Fibroblast of peridontal ligament (primary cell): ENCODE results near the gene NRTN.
"Not testable (repeated sequence)": the region's sequence is repeated elsewhere in the genome, so short reads cannot be mapped to it uniquely, and the experiment has no call there.

Source experiments
- DNase-seq: peaks from one replicate; pipeline ENCODE4 v3.0.0-alpha.2; 2010; ENCODE audit errors: extremely low read depth

NRTN gene

GRCh38 chr19:5837761-5838352, 33.0 kb downstream of the NRTN start:
- DNase-seq = no peak

GRCh38 chr19:5838353-5839064, 33.6 kb downstream of the NRTN start:
- no peak for DNase-seq

GRCh38 chr19:5839065-5840017, 34.5 kb downstream of the NRTN start, which contains the start of gene FUT6:
Gene FUT6, minus strand, starts transcription at chr19:5839702. Its CDS starts 7,135 bp downstream, at chr19:5832567.
- no peak for DNase-seq

- not testable (repeated sequence) for DNase-seq
Measured at GRCh38 chr19:5841735-5842111, 36.9 kb downstream of the NRTN start.

DNA sequence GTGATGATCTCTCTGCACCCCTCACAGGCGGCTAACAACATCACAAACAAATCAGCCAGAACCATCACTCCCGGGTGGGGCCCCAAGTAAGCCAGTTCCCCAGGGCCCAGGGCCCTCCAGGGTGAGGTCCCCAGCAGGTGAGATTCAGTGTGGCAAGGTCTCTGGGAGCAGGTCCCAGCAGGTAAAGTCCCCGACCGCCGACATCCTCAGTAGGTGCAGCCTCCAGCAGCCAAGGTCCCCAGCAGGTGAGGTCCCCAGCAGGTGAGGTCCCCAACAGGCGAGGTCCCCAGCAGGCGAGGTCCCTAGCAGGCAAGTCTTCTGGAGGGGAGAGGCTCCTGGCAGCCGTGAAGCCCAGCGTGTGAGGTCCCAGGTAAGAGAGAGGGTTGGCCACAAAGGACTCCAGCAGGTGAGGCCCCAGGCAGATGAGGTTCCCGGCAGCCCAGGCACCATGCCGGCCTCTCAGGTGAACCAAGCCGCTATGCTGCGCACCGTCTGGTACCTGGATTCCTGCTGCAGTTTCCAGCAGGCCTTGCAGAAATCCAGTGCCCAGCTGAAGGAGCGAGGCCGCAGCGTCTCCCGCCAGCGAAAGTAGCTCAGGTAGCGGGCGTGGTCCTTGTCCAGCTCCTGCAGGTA, 38.5 kb downstream of the NRTN start:
- DNase-seq = no peak

DNA sequence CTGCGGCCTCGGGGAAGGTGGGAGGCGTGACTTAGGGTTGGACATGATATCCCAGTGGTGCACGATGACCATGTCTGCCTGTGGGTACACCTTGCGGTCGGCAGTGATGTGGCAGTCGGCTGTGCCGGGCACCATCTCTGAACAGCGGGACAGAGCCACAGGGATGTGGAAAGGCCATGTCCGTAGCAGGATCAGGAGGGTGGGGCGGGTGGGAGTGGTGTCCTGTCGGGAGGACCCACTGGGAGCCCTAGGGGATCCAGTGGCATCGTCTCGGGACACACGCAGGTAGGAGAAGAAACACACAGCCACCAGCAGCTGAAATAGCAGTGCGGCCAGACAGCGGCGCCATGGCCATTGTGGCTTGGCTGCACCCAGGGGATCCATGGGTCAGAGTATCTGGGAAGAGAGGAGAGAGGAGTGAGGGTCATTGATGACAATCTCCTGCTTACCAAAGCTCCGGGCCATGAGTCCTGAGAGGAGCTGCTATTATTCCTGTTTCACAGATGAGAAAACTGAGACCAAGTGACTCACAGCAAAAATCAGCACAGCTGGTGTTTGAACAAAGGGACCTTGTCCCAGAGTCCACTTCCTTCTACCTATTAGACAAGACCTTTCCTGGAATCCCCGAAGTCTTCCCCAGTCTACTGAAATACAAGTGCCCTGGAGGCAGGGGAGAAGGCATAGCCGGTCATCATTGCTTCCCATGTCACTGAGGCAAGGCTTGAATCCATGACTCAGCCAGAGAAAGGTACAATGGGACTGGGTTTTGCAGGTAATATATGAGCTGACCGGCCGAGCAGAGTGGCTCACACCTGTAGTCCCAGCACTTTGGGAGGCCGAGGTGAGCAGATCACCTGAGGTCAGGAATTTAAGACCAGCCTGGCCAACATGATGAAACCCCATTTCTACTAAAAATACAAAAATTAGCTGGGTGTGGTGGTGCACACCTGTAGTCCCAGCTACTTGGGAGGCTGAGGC, 39.9 kb downstream of the NRTN start:
- DNase-seq = no peak

DNA sequence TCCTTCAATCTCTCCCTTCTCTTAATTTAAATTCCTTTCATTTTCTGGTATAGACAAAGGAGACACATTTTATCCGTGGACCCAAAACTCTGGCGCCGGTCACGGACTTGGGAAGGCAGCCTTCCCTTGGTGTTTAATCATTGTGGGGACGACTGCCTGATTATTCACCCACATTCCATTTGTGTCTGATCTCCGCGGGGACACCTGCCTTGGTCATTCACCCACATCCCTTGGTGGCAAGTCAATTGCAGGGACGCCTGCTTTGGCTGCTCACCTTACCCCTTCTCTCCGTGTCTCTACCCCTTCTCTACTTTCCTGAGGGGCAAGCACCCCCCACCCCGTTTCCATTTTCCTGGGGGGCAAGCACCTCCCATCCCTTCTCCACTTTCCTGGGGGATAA, 43.0 kb downstream of the NRTN start:
- not testable (repeated sequence) for DNase-seq

- DNase-seq = not testable (repeated sequence)
Measured at GRCh38 chr19:5848621-5849020, 43.8 kb downstream of the NRTN start.

GRCh38 chr19:5850189-5850588, 45.3 kb downstream of the NRTN start:
- DNase-seq = no peak

DNA sequence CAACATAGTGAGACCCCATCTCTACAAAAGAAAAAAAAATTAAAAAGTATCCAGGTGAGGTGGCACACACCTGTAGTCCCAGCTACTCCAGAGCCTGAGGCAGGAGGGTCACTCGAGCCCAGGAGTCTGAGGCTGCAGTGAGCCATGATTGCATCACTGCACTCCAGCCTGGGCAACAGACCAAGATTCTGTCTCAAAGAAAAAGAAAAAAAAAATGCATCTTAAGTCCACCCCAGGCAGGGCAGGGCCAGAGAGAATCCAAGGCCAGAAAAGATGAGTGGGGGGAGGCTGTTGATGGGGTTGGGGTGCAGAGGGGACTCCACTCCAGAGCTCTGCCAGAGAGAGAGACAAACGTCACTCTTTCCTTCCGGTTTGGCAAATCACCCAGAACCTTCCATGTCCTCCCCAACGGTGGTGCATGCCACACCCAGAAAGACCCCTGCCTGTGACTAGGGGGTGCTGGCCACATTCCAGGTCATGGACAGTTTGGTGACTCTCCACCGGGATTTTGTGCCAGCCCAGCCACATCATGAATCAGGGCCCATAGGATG, 46.0 kb downstream of the NRTN start:
- peak; percentile 67 for DNase-seq

DNA sequence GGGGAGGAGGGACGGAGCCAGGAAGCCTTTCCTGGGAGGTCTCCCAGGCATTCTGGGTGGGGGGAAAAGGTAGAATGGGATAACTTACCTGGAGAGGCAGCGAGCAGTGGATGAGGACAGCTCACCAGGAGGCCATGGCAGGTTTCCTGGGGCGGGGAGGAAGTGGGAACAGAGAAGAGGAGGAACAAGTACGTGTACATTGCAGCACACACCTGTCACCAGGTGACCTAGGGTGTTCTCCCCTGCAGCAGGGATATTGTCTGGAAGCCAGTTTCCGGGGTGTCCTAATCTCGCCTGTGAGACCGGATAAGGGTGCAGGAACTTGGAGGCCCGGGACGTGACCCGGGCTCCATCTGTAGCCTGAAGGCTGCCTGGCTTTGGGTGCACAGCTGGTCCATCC, 46.4 kb downstream of the NRTN start, which contains the start of gene FUT3:
Gene FUT3, minus strand, starts transcription at position 148 of the 400 bp plus-strand sequence.
- no peak for DNase-seq

DNA sequence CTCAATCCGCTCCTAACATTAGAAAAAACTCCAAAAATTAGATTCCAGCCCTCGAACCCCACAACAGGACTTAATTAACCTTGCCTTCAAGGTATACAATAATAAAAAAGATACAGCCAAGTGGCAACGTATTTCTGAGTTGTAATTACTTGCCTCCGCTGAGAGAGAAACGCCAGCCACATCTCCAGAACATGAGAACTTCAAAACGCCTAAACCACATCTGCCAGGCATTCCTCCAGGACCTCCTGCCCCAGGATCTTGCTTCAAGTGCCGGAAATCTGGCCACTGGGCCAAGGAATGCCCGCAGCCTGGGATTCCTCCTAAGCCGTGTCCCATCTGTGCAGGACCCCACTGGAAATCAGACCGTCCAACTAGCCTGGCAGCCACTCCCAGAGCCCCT, 49.3 kb downstream of the NRTN start:
- DNase-seq = peak; percentile 55

GRCh38 chr19:5855151-5855550, 50.3 kb downstream of the NRTN start:
- not testable (repeated sequence) for DNase-seq

DNA sequence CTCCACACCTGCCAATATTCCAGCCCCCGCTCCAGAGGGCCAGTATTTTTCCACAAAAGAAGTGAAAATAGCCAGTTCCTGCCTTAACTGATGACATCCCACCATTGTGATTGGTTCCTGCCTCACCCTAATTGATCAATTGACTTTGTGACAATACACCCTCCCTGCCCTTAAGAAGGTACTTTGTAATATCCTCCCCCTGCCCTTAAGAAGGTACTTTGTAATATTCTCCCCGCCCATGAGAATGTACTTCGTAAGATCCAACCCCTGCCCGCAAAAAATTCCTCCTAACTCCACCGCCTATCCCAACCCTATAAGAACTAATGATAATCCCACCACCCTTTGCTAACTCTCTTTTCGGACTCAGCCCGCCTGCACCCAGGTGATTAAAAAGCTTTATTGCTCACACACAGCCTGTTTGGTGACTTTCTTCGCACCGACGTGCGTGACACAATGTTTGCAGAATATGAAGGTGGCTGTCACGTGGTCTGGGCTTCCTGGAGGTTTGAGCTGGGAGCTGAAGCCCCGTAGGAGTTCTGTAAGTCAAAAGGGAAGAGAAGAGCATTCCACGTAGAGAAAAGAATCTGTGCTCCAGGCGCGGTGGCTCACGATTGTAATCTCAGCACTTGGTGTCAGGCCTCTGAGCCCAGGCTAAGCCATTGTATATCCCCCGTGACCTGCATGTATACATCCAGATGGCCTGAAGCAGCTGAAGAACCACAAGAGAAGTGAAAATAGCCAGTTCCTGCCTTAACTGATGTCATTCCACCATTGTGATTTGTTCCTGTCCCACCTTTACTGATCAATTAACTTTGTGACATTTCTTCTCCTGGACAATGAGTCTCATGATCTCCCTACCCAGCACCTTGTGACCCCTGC, 52.6 kb downstream of the NRTN start:
- DNase-seq = no peak

GRCh38 chr19:5863030-5863665, 58.3 kb downstream of the NRTN start:
- no peak for DNase-seq

DNA sequence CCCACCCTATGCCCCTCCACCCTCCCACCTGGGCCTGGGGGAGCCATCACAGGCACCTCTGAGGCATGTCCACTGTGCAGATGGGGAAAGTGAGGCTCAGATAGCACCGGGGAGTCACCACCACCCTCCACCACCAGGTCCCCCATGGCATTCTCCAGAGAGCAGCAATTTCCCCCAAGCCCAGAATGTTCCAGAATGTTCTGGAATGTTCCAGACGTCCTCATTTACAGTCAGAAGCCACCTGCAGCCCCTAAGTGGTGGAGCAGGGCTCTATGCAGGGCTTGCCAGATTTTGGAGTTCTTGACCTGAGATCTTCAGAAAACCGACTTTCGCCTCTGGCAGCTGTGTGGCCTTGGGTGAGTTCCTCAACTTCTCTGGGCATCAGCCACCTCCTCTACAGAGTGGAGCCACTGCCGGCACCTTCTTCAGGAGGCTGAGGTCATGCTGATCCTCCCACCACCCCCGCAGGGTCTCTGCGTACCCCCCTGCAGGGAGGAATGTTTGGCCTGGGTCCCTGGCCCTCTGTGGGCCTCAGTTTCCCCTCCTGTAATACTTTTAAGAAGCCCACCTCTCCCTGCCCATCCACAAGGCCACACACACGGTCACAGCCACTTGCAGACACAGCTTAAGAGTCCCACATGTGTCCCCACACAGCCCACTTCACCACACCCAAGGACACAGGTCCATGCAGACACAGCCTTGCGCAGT, 59.3 kb downstream of the NRTN start:
- DNase-seq = no peak

GRCh38 chr19:5864725-5865486, 60.0 kb downstream of the NRTN start:
- no peak for DNase-seq
